Upper lobe of right lung (tissue), 1 donor: ENCODE data around the gene GALNT7. TPM values are rescaled to one million over a fixed set of nuclear protein-coding genes. Genes with fewer than 3 reads are reported as not detected.

Experiments
- ATAC-seq: fragments of 200-7000 bp; cut with Tn5 transposase; one replicate; pipeline ENCODE4 v1.9.1; 2020; ENCODE audit warnings: mild to moderate bottlenecking, moderate library complexity
- DNase-seq: peaks from one replicate; pipeline ENCODE4 v3.0.0-alpha.2; 2020
- H3K27ac ChIP-seq: fragments of 200-600 bp; one replicate; pipeline ENCODE4 v1.8.0; 2022
- H3K27me3 ChIP-seq: fragments of 200-600 bp; one replicate; pipeline ENCODE4 v1.8.0; 2022; ENCODE audit warnings: mild to moderate bottlenecking
- H3K36me3 ChIP-seq: fragments of 200-600 bp; one replicate; pipeline ENCODE4 v1.8.0; 2022
- H3K4me1 ChIP-seq: fragments of 200-600 bp; one replicate; pipeline ENCODE4 v1.8.0; 2022
- H3K4me3 ChIP-seq: fragments of 200-600 bp; one replicate; pipeline ENCODE4 v1.8.0; 2022; ENCODE audit warnings: mild to moderate bottlenecking
- H3K9me3 ChIP-seq: fragments of 200-600 bp; one replicate; pipeline ENCODE4 v1.8.0; 2022
- CTCF ChIP-seq: fragments of 200-600 bp; IDR thresholded peaks from one replicate; pipeline ENCODE4 v1.8.0; 2022; ENCODE audit warnings: antibody characterized with exemption
- intact Hi-C: fragments of 100-400 bp; cut with DNase I; formaldehyde crosslinking; loops from one replicate; pipeline ENCODE4 v1.11.0; 2022
- total RNA-seq: library from RNA; stranded (reverse); fragmentation: NEBNext Ultra II Directional; extraction: Animal tissue kit (Norgen Biotek cat#: 25700); gene quantifications from one replicate; pipeline ENCODE4 v1.2.1, GENCODE V29; 2021
- donor health status: DM: no; HTN: yes; CAD: no; lungs with severe emphysema.

GALNT7 gene
- total RNA-seq, 1 donor from 2014 or later, result 22.3 TPM

DNA sequence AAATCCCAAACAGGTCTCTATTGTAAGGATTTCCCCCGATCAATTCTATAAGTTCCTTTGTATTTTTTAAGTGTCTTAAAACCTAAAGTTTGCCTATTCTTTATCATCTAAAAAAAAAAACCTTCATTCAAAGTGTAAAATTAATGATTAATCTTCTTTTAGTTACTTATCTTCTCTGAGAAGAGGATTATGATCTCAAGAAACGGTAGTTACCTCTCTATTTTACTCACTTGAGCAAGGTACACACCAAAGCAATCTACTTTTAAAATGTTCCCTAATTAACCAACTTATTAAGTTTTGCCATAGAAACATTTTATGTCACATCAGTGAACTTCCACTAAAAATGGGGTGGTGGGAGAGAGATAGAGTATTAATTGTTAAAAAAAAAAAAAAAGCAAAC is 15.2 kb upstream of the GALNT7 start:
- H3K4me1 ChIP-seq, result no peaks in the 10 kb centered on the region
- intact Hi-C loops, result no loop called here
- ATAC-seq (no peak), DNase-seq (no peak)
- no peaks in the 10 kb centered on the region for H3K36me3 ChIP-seq
- H3K27me3 ChIP-seq, result no peaks in the 10 kb centered on the region
- H3K27ac ChIP-seq, result no peak overlapping the region
- no peak overlapping the region for H3K4me3 ChIP-seq
- no peak for TF ChIP-seq CTCF
- no peaks in the 10 kb centered on the region for H3K9me3 ChIP-seq

DNA sequence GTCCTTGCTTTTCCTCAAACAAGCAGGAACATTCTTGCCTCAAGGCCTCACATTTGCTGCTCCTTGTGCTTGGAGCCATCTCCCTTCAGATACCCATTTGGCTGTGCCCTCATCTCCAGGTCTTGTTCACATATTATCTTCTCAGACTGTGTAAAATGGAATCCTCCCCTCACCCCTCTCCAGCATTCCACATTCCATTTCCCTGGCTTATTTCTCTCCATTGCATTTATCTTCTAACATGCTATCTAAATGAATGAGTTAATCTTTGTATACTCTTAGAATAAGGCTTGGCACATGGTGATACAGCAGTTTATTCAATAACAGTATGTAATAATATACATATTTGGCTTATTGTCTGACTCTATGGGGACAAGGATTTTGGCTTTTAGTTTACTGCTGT is 8.8 kb upstream of the GALNT7 start:
- no peak for DNase-seq
- Histone ChIP-seq H3K4me1 (no peaks in the 10 kb centered on the region), H3K27ac (no peak overlapping the region), H3K9me3 (no peaks in the 10 kb centered on the region), H3K36me3 (no peaks in the 10 kb centered on the region), H3K27me3 (no peaks in the 10 kb centered on the region), H3K4me3 (no peak overlapping the region)
- TF ChIP-seq CTCF, result no peak
- ATAC-seq, result no peak
- intact Hi-C loops, result no loop called here

DNA sequence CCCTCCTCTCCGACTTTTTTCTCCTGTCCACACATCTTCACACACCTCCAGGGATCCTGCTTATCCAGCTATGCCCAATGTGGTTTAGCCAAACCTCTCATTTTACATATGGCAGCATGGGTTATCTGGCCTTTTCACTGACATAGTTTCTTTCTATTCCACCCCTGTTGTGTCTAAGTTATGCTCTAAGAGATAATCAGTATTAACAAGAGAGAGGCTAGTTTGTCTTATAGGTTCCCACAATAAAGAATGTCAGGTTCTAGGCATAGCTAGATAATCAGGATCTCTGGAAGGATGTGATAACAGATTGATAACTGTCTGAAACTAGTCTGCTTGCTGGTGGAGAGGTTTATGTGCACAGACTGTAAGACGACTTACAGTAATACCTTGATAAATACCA is 7.7 kb upstream of the GALNT7 start:
- Histone ChIP-seq H3K9me3 (no peaks in the 10 kb centered on the region), H3K4me3 (no peak overlapping the region), H3K4me1 (no peaks in the 10 kb centered on the region), H3K27ac (no peak overlapping the region), H3K27me3 (no peaks in the 10 kb centered on the region), H3K36me3 (no peaks in the 10 kb centered on the region)
- no peak for TF ChIP-seq CTCF
- ATAC-seq, result no peak
- intact Hi-C loops, result no loop called here
- no peak for DNase-seq

DNA sequence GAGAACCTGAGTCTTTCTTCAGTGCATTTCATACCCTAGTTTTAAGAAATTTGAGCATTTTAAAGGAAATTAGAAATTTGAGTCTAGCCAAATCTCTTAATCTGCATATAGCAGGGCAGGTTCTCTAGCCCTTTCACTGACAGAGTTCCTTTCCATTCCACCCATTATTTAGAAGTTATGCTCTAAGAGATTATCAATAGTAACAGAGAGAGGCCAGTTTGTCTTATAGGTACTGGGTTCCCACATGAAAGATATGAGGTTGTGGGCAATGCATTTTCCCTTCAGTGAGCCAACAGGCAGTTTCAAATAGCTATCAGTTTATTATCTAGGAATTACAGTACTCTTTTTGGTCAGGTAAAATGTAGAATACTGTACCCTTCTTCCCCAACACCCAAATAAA is 7.3 kb upstream of the GALNT7 start:
- no peak for DNase-seq
- no peaks in the 10 kb centered on the region for H3K4me1 ChIP-seq
- H3K27me3 ChIP-seq, result no peaks in the 10 kb centered on the region
- no peak overlapping the region for H3K4me3 ChIP-seq
- no peak for ATAC-seq
- no peak for TF ChIP-seq CTCF
- H3K27ac ChIP-seq, result no peak overlapping the region
- no peaks in the 10 kb centered on the region for H3K36me3 ChIP-seq
- intact Hi-C loops, result no loop called here
- H3K9me3 ChIP-seq, result no peaks in the 10 kb centered on the region

- ATAC-seq, result no peak
- no peaks in the 10 kb centered on the region for H3K9me3 ChIP-seq
- no peak for TF ChIP-seq CTCF
- no peak overlapping the region for H3K27ac ChIP-seq
- intact Hi-C loops, result no loop called here
- DNase-seq, result no peak
- H3K36me3 ChIP-seq, result no peaks in the 10 kb centered on the region
- peaks cover 7% of the 10 kb centered on the region for H3K4me1 ChIP-seq
- no peak overlapping the region for H3K4me3 ChIP-seq
- H3K27me3 ChIP-seq, result no peaks in the 10 kb centered on the region
Observed at GRCh38 chr4:173165706-173166105, 2.9 kb upstream of the GALNT7 start.

- intact Hi-C loops, result no loop called here
Observed at GRCh38 chr4:173166491-173166890, 2.1 kb upstream of the GALNT7 start.

More at GRCh38 chr4:173166491-173166890, 2.1 kb upstream of the GALNT7 start:
- ATAC-seq (no peak), DNase-seq (no peak)
- TF ChIP-seq CTCF, result no peak
- no peaks in the 10 kb centered on the region for H3K9me3 ChIP-seq
- H3K27me3 ChIP-seq, result no peaks in the 10 kb centered on the region
- H3K4me1 ChIP-seq, result peaks cover 12% of the 10 kb centered on the region
- H3K27ac ChIP-seq, result no peak overlapping the region
- H3K4me3 ChIP-seq, result no peak overlapping the region
- H3K36me3 ChIP-seq, result no peaks in the 10 kb centered on the region
